ENCODE data around the gene CRTAP. TPM values are rescaled to one million over a fixed set of nuclear protein-coding genes. Genes with fewer than 3 reads are reported as not detected.
"Not testable (repeated sequence)": the region's sequence is repeated elsewhere in the genome, so short reads cannot be mapped to it uniquely, and the experiment has no call there.

CRTAP gene
- total RNA-seq, 1 experiment from 2014 or later = 174 TPM

DNA sequence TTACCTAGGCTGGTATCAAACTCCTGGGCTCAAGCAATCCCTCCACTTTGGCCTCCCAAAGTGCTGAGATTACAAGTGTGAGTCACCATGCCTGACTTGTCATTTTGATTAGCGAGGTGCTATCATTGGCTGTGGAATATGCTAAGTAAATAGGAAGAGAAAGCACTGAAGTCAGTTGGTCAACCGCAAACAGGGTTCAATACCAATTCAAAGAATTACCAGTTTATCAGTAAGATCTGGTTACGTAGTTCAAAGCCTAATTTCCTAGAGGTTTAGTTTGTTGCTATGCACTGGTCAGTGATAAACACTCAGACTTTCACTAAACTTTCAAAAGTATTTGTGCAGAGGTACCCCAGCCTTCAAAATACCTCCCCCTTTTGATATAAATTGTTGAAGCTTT is 46.3 kb upstream of the CRTAP start:
- CTCF ChIA-PET = no interaction called here
- no peaks in the 10 kb centered on the region for H3K27me3 ChIP-seq (ENCODE audit: low read length)
- no peaks in the 10 kb centered on the region for H3K9me3 ChIP-seq (ENCODE audit: low read length)
- intact Hi-C loops (cut with micrococcal nuclease) = no loop called here
- TF ChIP-seq EZH2phosphoT487 (IDR thresholded peaks at IDR 0.05; ENCODE audit: borderline replicate concordance, low read length) (no peak), EZH2 (IDR thresholded peaks at IDR 0.05; ENCODE audit: low read length, unreplicated experiment) (no peak)
- TF ChIP-seq, protein P1, sequence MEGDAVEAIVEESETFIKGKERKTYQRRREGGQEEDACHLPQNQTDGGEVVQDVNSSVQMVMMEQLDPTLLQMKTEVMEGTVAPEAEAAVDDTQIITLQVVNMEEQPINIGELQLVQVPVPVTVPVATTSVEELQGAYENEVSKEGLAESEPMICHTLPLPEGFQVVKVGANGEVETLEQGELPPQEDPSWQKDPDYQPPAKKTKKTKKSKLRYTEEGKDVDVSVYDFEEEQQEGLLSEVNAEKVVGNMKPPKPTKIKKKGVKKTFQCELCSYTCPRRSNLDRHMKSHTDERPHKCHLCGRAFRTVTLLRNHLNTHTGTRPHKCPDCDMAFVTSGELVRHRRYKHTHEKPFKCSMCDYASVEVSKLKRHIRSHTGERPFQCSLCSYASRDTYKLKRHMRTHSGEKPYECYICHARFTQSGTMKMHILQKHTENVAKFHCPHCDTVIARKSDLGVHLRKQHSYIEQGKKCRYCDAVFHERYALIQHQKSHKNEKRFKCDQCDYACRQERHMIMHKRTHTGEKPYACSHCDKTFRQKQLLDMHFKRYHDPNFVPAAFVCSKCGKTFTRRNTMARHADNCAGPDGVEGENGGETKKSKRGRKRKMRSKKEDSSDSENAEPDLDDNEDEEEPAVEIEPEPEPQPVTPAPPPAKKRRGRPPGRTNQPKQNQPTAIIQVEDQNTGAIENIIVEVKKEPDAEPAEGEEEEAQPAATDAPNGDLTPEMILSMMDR (conservative IDR thresholded peaks at IDR 0.05; ENCODE audit: low read depth, low read length) = no peak
- H3K4me1 ChIP-seq (ENCODE audit: insufficient read depth, low read length) = 0 out of 2 replicates have a peak, but pooled peaks cover 4% of the 10 kb centered on the region
- no peaks in the 10 kb centered on the region for H3K9me2 ChIP-seq (replicated peaks; ENCODE audit: low read length)
- peak; percentile 45 for DNase-seq
- no peaks in the 10 kb centered on the region for H3K79me2 ChIP-seq (ENCODE audit: low read length)
- no peak overlapping the region for H3K9ac ChIP-seq (ENCODE audit: low read length)
- ATAC-seq = no peak
- H2AFZ ChIP-seq (ENCODE audit: low read length) = no peak overlapping the region
- H3F3A ChIP-seq (ENCODE audit: low read length, unreplicated experiment) = no peaks in the 10 kb centered on the region
- BruUV-seq (replicated peaks) = no TSS peak
- POLR2A ChIA-PET (ENCODE audit: unreplicated experiment) = no interaction called here
- no peak overlapping the region for H3K27ac ChIP-seq (ENCODE audit: low read length)
- no peaks in the 10 kb centered on the region for H4K20me1 ChIP-seq (ENCODE audit: low read length)
- peaks cover 7% of the 10 kb centered on the region; the same call in 1 of the 2 replicates for H3K36me3 ChIP-seq (ENCODE audit: low read depth, low read length)
- no peak overlapping the region for H3K4me2 ChIP-seq (ENCODE audit: low read length)
- H3K4me3 ChIP-seq (ENCODE audit: low read length) = no peak overlapping the region

DNA sequence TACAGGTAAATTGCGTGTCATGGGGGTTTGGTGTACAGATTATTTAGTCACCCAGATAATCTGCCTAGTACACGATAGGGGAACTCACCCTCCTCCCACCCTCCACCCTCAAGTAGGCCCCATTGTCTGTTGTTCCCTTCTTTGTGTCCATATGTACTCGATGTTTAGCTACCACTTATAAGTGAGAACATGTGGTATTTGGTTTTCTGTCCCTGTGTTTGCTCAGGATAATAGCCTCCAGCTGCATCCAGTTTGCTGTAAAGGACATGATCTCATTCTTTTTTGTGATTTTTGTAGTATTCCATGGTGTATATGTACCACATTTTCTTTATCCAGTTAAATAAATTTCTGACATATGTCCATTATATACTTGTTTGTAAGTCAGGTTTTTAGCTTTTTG is 44.0 kb upstream of the CRTAP start:
- peak; percentile 73 for ATAC-seq
- H3K9me2 ChIP-seq (replicated peaks; ENCODE audit: low read length); DNase-seq; H3K4me3 ChIP-seq (ENCODE audit: low read length); H3F3A ChIP-seq (ENCODE audit: low read length, unreplicated experiment); H3K79me2 ChIP-seq (ENCODE audit: low read length); H4K20me1 ChIP-seq (ENCODE audit: low read length); CTCF ChIA-PET; H3K9ac ChIP-seq (ENCODE audit: low read length); H3K4me1 ChIP-seq (ENCODE audit: insufficient read depth, low read length); H3K9me3 ChIP-seq (ENCODE audit: low read length); BruUV-seq (replicated peaks); H3K36me3 ChIP-seq (ENCODE audit: low read depth, low read length); POLR2A ChIA-PET (ENCODE audit: unreplicated experiment); H2AFZ ChIP-seq (ENCODE audit: low read length); H3K27ac ChIP-seq (ENCODE audit: low read length); H3K4me2 ChIP-seq (ENCODE audit: low read length); H3K27me3 ChIP-seq (ENCODE audit: low read length): not testable (repeated sequence)
- intact Hi-C loops (cut with micrococcal nuclease) = loop anchor here (5.0 kb wide), 1 partner anchor 338 kb away; no protein-coding TSS in a partner anchor

DNA sequence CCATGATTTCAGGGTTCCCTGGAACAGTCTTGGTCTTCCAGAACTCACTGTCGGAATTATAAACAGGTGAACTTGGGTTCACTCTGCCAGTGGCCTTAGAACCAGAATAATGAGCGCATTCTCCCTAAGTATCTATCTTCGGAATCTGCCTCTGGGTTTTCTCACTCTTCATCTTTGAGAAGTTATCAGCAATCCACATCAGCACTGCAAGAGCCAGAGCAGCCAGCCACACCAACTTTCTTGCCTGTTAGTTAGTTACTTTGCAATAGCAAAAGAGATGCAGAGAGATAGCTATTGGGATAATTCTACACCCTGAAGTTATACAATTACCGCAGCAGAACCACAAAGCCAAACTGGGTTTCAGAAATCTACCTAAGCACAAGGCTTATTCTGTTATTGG is 42.6 kb upstream of the CRTAP start:
- POLR2A ChIA-PET (ENCODE audit: unreplicated experiment) = no interaction called here
- DNase-seq = no peak

More for the DNA sequence above, 42.6 kb upstream of the CRTAP start:
- Histone ChIP-seq H3F3A (ENCODE audit: low read length, unreplicated experiment) (no peaks in the 10 kb centered on the region), H3K27me3 (ENCODE audit: low read length) (no peaks in the 10 kb centered on the region), H3K36me3 (ENCODE audit: low read depth, low read length) (peaks cover 7% of the 10 kb centered on the region; the same call in 1 of the 2 replicates), H3K9ac (ENCODE audit: low read length) (no peak overlapping the region), H3K4me1 (ENCODE audit: insufficient read depth, low read length) (0 out of 2 replicates have a peak, but pooled peaks cover 4% of the 10 kb centered on the region), H4K20me1 (ENCODE audit: low read length) (no peaks in the 10 kb centered on the region), H3K27ac (ENCODE audit: low read length) (no peak overlapping the region), H3K9me3 (ENCODE audit: low read length) (no peaks in the 10 kb centered on the region), H3K4me3 (ENCODE audit: low read length) (no peak overlapping the region), H2AFZ (ENCODE audit: low read length) (no peak overlapping the region), H3K79me2 (ENCODE audit: low read length) (no peaks in the 10 kb centered on the region), H3K4me2 (ENCODE audit: low read length) (no peak overlapping the region), H3K9me2 (replicated peaks; ENCODE audit: low read length) (no peaks in the 10 kb centered on the region)
- BruUV-seq (replicated peaks) = no TSS peak
- CTCF ChIA-PET = no interaction called here
- no peak for ATAC-seq
- intact Hi-C loops (cut with micrococcal nuclease) = loop anchor here (5.0 kb wide), 1 partner anchor 339 kb away; no protein-coding TSS in a partner anchor
- TF ChIP-seq EZH2 (IDR thresholded peaks at IDR 0.05; ENCODE audit: low read length, unreplicated experiment) (no peak), EZH2phosphoT487 (IDR thresholded peaks at IDR 0.05; ENCODE audit: borderline replicate concordance, low read length) (no peak)
- TF ChIP-seq, protein P1 (conservative IDR thresholded peaks at IDR 0.05; ENCODE audit: low read depth, low read length) = no peak
